Osteocyte (in vitro differentiated cells): ENCODE data around the gene CLNK. TPM values are rescaled to one million over a fixed set of nuclear protein-coding genes. Genes with fewer than 3 reads are reported as not detected.
"Not testable (repeated sequence)": the region's sequence is repeated elsewhere in the genome, so short reads cannot be mapped to it uniquely, and the experiment has no call there.

Experiments
- DNase-seq: peaks from one replicate; pipeline ENCODE4 v3.0.0; 2021; ENCODE audit warnings: mixed read lengths; ENCODE audit not compliant: unreplicated experiment; ENCODE audit errors: extremely low spot score
- H3K27ac Mint-ChIP-seq: one replicate; pipeline ENCODE4 v1.8.0; 2021; ENCODE audit warnings: mild to moderate bottlenecking, mixed read lengths; ENCODE audit not compliant: unreplicated experiment
- H3K27me3 Mint-ChIP-seq: one replicate; pipeline ENCODE4 v1.8.0; 2021; ENCODE audit warnings: mixed read lengths; ENCODE audit not compliant: unreplicated experiment
- H3K36me3 Mint-ChIP-seq: one replicate; pipeline ENCODE4 v1.8.0; 2021; ENCODE audit warnings: mixed read lengths; ENCODE audit not compliant: unreplicated experiment
- H3K4me1 Mint-ChIP-seq: one replicate; pipeline ENCODE4 v1.8.0; 2021; ENCODE audit warnings: mixed read lengths; ENCODE audit not compliant: unreplicated experiment
- H3K4me3 Mint-ChIP-seq: one replicate; pipeline ENCODE4 v1.8.0; 2021; ENCODE audit warnings: mild to moderate bottlenecking, moderate library complexity, mixed read lengths; ENCODE audit not compliant: unreplicated experiment
- H3K9me3 Mint-ChIP-seq: one replicate; pipeline ENCODE4 v1.8.0; 2021; ENCODE audit warnings: mixed read lengths; ENCODE audit not compliant: unreplicated experiment
- total RNA-seq: library from RNA; stranded (reverse); gene quantifications from 2 replicates; pipeline ENCODE4 v1.2.1, GENCODE V29; 2021
- TF ChIP-seq, protein P1 (sequence below): fragments of 200-600 bp; sonication (generic); IDR thresholded peaks from 2 replicates; pipeline ENCODE4 v1.5.0; 2021; ENCODE audit warnings: antibody characterized with exemption, mild to moderate bottlenecking, moderate library complexity

Gene CLNK
- total RNA-seq, 1 donor from 2014 or later: not detected

DNA sequence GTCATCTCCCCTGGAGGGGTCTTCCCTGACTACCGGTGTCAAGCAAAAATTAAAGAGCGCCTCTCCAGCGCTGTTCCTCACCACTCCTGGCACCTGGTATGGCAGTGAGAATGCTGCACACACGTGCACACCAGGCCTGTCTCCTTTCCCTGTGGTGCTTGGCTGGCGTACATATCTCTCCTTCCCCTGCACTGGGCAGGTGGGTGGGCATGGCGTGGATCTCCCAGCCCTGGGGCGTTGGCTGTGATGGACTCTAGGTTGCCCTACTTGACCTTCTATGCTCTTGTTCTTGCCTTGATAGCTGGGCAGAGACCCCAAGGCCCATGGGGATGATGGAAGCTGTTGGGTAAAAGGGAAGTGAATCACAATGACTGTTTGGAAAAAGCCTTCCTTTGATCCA, 109.2 kb downstream of the CLNK start:
- Mint-ChIP-seq H3K4me1 (no peaks in the 10 kb centered on the region), H3K36me3 (no peaks in the 10 kb centered on the region), H3K4me3 (no peak overlapping the region), H3K9me3 (no peaks in the 10 kb centered on the region), H3K27ac (no peak overlapping the region), H3K27me3 (peaks cover 58% of the 10 kb centered on the region)
- peak; percentile 68 for DNase-seq
- TF ChIP-seq, protein P1, sequence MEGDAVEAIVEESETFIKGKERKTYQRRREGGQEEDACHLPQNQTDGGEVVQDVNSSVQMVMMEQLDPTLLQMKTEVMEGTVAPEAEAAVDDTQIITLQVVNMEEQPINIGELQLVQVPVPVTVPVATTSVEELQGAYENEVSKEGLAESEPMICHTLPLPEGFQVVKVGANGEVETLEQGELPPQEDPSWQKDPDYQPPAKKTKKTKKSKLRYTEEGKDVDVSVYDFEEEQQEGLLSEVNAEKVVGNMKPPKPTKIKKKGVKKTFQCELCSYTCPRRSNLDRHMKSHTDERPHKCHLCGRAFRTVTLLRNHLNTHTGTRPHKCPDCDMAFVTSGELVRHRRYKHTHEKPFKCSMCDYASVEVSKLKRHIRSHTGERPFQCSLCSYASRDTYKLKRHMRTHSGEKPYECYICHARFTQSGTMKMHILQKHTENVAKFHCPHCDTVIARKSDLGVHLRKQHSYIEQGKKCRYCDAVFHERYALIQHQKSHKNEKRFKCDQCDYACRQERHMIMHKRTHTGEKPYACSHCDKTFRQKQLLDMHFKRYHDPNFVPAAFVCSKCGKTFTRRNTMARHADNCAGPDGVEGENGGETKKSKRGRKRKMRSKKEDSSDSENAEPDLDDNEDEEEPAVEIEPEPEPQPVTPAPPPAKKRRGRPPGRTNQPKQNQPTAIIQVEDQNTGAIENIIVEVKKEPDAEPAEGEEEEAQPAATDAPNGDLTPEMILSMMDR: no peak

DNA sequence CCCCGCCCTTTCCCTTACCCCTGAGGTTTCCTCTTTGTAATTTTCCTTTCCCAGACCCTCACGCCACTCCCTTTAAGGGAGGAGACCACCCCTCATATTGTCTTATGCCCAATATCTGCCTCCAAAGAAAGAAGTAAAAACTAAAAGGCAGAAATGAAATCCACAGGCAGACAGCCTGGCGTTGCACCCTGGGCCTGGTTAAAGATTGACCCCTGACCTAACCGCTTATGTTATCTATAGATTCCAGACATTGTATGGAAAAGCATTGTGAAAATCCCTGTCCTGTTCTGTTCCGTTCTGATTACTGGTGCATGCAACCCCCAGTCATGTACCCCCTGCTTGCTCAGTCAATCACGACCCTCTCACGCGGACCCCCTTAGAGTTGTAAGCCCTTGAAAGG, 110.0 kb downstream of the CLNK start:
- H3K27ac Mint-ChIP-seq, H3K4me3 Mint-ChIP-seq, H3K4me1 Mint-ChIP-seq, H3K9me3 Mint-ChIP-seq, H3K36me3 Mint-ChIP-seq: not testable (repeated sequence)
- DNase-seq: peak; percentile 68
- H3K27me3 Mint-ChIP-seq: peaks cover 59% of the 10 kb centered on the region

- Mint-ChIP-seq H3K27ac (no peak overlapping the region), H3K9me3 (no peaks in the 10 kb centered on the region), H3K27me3 (peaks cover 67% of the 10 kb centered on the region), H3K36me3 (no peaks in the 10 kb centered on the region), H3K4me3 (no peak overlapping the region), H3K4me1 (no peaks in the 10 kb centered on the region)
- TF ChIP-seq, protein P1: no peak
- no peak for DNase-seq
Observed at GRCh38 chr4:10571909-10572308, 112.7 kb downstream of the CLNK start.

DNA sequence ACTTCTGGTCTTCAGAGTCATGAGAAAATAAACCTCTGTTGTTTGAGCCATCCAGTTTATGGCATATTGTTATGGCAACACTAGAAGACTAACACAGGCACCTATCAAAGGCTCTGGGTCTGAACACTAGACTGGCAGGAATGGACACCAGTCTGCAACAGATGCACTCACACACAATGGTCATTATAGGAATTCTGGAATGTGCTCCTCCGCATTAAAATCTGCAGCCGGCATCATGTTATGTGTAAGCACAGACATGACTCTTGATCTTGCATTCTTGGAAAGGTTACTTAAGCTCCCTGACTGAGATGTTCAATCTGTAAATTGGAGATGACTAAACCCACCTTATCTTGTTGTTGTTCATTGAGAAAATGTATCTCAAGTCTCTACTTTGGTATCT, 115.1 kb downstream of the CLNK start:
- Mint-ChIP-seq H3K9me3 (no peaks in the 10 kb centered on the region), H3K4me3 (no peak overlapping the region), H3K27me3 (peaks cover 57% of the 10 kb centered on the region), H3K36me3 (no peaks in the 10 kb centered on the region), H3K4me1 (no peaks in the 10 kb centered on the region), H3K27ac (no peak overlapping the region)
- TF ChIP-seq, protein P1: no peak
- DNase-seq: no peak

GRCh38 chr4:10567766-10568165, 116.8 kb downstream of the CLNK start:
- Mint-ChIP-seq H3K4me3 (no peak overlapping the region), H3K36me3 (no peaks in the 10 kb centered on the region), H3K4me1 (no peaks in the 10 kb centered on the region), H3K27ac (no peak overlapping the region), H3K27me3 (peaks cover 46% of the 10 kb centered on the region), H3K9me3 (no peaks in the 10 kb centered on the region)
- DNase-seq: no peak
- TF ChIP-seq, protein P1: no peak

DNA sequence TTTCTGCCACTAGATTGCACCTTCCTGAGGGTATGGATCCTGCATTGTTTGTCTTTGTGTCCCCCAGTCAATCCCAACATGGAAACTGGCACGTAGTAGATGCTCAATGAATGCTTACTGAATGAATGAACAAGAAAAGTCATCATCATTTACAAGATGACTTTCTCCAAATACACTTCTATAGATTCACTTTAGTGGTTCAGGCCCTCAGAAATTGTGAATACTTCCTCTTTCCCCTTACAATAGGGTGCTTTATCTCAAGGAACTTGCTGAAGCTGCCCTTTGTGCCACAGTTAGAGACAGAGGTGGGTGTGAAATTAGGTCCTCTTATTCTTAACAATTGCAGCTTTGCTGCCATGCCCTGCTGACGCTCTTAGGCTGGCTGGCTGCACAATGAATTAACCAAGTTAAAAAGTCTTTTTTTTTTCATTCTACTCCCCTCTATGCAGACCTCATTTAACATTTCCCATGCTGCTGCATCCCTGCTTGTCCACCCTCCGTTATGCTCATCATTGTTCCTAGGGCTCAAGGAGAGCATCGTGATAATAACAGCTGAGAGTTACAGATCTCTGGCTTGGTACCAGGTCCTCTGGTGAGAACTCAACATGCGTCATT, 119.3 kb downstream of the CLNK start:
- DNase-seq: no peak
- H3K36me3 Mint-ChIP-seq: no peaks in the 10 kb centered on the region
- peaks cover 50% of the 10 kb centered on the region for H3K27me3 Mint-ChIP-seq
- H3K27ac Mint-ChIP-seq: no peak overlapping the region
- H3K4me3 Mint-ChIP-seq: no peak overlapping the region
- no peaks in the 10 kb centered on the region for H3K9me3 Mint-ChIP-seq
- no peaks in the 10 kb centered on the region for H3K4me1 Mint-ChIP-seq
- TF ChIP-seq, protein P1: no peak
